NOMO-1 (cell line): ENCODE data around the gene PCDHGA1.

Experiments
- DNase-seq, 2 experiments: peaks; one replicate each; lab custom pipeline; 2025; ENCODE audit not compliant: unreplicated experiment in 2 of 2; lab: John Stamatoyannopoulos, UW

Gene PCDHGA1

GRCh38 chr5:141434006-141434405 lies 103.7 kb downstream of the PCDHGA1 start:
- DNase-seq, result no peak

GRCh38 chr5:141437221-141437620 lies 106.9 kb downstream of the PCDHGA1 start:
- DNase-seq, result no peak

GRCh38 chr5:141439411-141440141 lies 109.3 kb downstream of the PCDHGA1 start:
- DNase-seq, result no peak

GRCh38 chr5:141440341-141440740 lies 110.0 kb downstream of the PCDHGA1 start:
- no peak for DNase-seq

- no peak for DNase-seq
Observed at GRCh38 chr5:141441571-141442170, 111.4 kb downstream of the PCDHGA1 start.

- no peak for DNase-seq
Observed at GRCh38 chr5:141465351-141465750, 135.0 kb downstream of the PCDHGA1 start.

GRCh38 chr5:141475625-141476131 lies 145.4 kb downstream of the PCDHGA1 start, which contains the start of gene PCDHGC3:
PCDHGC3 (plus strand) TSS chr5:141475966; CDS start chr5:141476117, 151 bp downstream.
- peak; percentile 53 to 69 for DNase-seq

- peak; percentile 9 to 14 for DNase-seq
Observed at GRCh38 chr5:141476132-141476911, 146.0 kb downstream of the PCDHGA1 start.

GRCh38 chr5:141477044-141477575 lies 146.8 kb downstream of the PCDHGA1 start:
- DNase-seq, result no peak

GRCh38 chr5:141477815-141478214 lies 147.5 kb downstream of the PCDHGA1 start:
- no peak for DNase-seq

GRCh38 chr5:141478321-141478945 lies 148.1 kb downstream of the PCDHGA1 start:
- no peak for DNase-seq

GRCh38 chr5:141479776-141480175 lies 149.5 kb downstream of the PCDHGA1 start:
- peak; percentile 0 to 10 for DNase-seq

GRCh38 chr5:141483902-141484301 lies 153.6 kb downstream of the PCDHGA1 start:
- DNase-seq, result no peak

GRCh38 chr5:141484310-141484640 lies 154.0 kb downstream of the PCDHGA1 start:
- DNase-seq, result no peak

- no peak for DNase-seq
Observed at GRCh38 chr5:141484641-141485311, 154.5 kb downstream of the PCDHGA1 start, which contains the start of gene PCDHGC4. PCDHGC4 (plus strand) TSS chr5:141485030; CDS start chr5:141485174, 144 bp downstream.

- DNase-seq, result no peak
Observed at GRCh38 chr5:141485321-141486055, 155.2 kb downstream of the PCDHGA1 start.

GRCh38 chr5:141486091-141486490 lies 155.8 kb downstream of the PCDHGA1 start:
- DNase-seq, result no peak

GRCh38 chr5:141487131-141487530 lies 156.8 kb downstream of the PCDHGA1 start:
- no peak for DNase-seq
